ENCODE results near the gene PPARGC1A.

PPARGC1A gene

DNA sequence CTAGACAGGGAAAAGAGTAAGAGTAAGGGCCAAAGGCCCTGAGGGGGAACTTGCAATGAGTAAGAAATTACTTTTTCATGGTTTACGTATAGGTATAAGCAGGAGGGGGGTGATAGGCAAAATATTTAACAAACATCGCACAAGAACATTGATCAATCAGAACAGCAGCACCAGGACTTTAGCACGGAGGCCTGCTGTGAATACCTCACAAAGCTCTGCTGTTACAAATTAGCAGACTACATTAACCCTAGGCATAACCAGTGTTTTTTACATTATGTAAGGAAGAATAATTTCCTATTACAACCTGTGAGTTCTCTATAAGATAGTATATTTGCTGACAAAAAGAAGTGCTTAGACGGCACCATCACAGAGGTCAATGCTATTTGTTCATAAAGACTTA is 44.9 kb downstream of the PPARGC1A start:
- H3K79me2 ChIP-seq (ENCODE audit: control insufficient read depth, low read length) = no peaks in the 10 kb centered on the region
- no peaks in the 10 kb centered on the region for H3K9me3 ChIP-seq (ENCODE audit: control insufficient read depth, insufficient read depth, low read length)
- H3K9me2 ChIP-seq (replicated peaks; ENCODE audit: control insufficient read depth, low read length) = no peaks in the 10 kb centered on the region
- H3F3A ChIP-seq (ENCODE audit: control insufficient read depth, insufficient read depth) = no peaks in the 10 kb centered on the region
- TF ChIP-seq, protein P1, sequence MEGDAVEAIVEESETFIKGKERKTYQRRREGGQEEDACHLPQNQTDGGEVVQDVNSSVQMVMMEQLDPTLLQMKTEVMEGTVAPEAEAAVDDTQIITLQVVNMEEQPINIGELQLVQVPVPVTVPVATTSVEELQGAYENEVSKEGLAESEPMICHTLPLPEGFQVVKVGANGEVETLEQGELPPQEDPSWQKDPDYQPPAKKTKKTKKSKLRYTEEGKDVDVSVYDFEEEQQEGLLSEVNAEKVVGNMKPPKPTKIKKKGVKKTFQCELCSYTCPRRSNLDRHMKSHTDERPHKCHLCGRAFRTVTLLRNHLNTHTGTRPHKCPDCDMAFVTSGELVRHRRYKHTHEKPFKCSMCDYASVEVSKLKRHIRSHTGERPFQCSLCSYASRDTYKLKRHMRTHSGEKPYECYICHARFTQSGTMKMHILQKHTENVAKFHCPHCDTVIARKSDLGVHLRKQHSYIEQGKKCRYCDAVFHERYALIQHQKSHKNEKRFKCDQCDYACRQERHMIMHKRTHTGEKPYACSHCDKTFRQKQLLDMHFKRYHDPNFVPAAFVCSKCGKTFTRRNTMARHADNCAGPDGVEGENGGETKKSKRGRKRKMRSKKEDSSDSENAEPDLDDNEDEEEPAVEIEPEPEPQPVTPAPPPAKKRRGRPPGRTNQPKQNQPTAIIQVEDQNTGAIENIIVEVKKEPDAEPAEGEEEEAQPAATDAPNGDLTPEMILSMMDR (IDR thresholded peaks at IDR 0.05; ENCODE audit: low read depth, low read length, poor library complexity, severe bottlenecking) = no peak
- TF ChIP-seq EZH2phosphoT487 (IDR thresholded peaks at IDR 0.05; ENCODE audit: borderline replicate concordance, low read length) = no peak
- no peak overlapping the region for H3K27ac ChIP-seq (ENCODE audit: low read depth, low read length)
- no peaks in the 10 kb centered on the region for H3K36me3 ChIP-seq (ENCODE audit: control insufficient read depth, low read length)
- no peaks in the 10 kb centered on the region for H3K4me1 ChIP-seq (ENCODE audit: control insufficient read depth, low read length)
- no peaks in the 10 kb centered on the region for H4K20me1 ChIP-seq (ENCODE audit: control insufficient read depth, insufficient read depth, low read depth, low read length)
- H3K4me2 ChIP-seq (ENCODE audit: low read length) = no peak overlapping the region
- no peaks in the 10 kb centered on the region for H3K27me3 ChIP-seq (ENCODE audit: control insufficient read depth, low read length)
- H3K4me3 ChIP-seq (ENCODE audit: low read length) = no peak overlapping the region

DNA sequence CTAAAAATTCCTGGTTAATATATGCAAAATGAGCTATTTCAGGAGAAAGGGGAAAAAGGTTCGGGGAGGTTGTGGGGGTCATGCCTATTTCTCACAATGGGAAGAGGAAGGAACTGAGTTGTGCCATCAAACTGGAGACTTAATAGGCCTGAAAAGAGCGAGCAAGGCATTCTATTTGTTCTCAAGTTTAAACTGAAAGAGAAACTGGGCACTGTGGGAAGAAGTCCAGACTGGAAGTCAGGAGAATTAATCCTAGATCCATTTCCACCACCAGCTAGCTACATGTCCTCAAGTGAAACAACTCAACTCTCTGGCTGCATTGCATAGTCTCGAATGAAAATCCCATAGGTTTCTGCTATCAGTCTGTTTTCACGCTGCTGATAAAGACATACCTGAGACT is 50.6 kb downstream of the PPARGC1A start:
- H3F3A ChIP-seq (ENCODE audit: control insufficient read depth, insufficient read depth) = no peaks in the 10 kb centered on the region
- no peaks in the 10 kb centered on the region for H3K9me3 ChIP-seq (ENCODE audit: control insufficient read depth, insufficient read depth, low read length)
- H4K20me1 ChIP-seq (ENCODE audit: control insufficient read depth, insufficient read depth, low read depth, low read length) = no peaks in the 10 kb centered on the region
- no peak overlapping the region for H3K27ac ChIP-seq (ENCODE audit: low read depth, low read length)
- no peaks in the 10 kb centered on the region for H3K79me2 ChIP-seq (ENCODE audit: control insufficient read depth, low read length)
- no peaks in the 10 kb centered on the region for H3K27me3 ChIP-seq (ENCODE audit: control insufficient read depth, low read length)
- H3K4me2 ChIP-seq (ENCODE audit: low read length) = no peak overlapping the region
- H3K9me2 ChIP-seq (replicated peaks; ENCODE audit: control insufficient read depth, low read length) = no peaks in the 10 kb centered on the region
- TF ChIP-seq EZH2phosphoT487 (IDR thresholded peaks at IDR 0.05; ENCODE audit: borderline replicate concordance, low read length) = no peak
- TF ChIP-seq, protein P1 (IDR thresholded peaks at IDR 0.05; ENCODE audit: low read depth, low read length, poor library complexity, severe bottlenecking) = no peak
- no peak overlapping the region for H3K4me3 ChIP-seq (ENCODE audit: low read length)
- H3K36me3 ChIP-seq (ENCODE audit: control insufficient read depth, low read length) = no peaks in the 10 kb centered on the region
- no peaks in the 10 kb centered on the region for H3K4me1 ChIP-seq (ENCODE audit: control insufficient read depth, low read length)

DNA sequence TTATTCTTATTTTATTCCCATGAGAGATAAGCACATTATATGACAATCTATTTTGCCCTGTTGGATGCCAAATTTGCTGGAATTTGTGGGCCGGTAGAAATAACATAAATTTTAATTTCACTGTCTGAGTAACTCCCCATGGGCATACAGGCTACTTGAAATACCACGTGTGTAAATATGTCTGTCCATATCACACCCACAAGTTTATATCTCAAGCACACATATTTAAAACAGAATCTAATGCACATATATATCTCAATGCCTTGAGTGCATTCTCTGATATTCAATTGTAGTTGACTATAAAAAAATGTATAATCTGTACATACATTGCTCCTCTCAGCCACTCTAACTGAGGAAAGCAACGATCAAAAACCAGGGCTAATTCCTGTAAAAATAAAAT is 51.2 kb downstream of the PPARGC1A start:
- no peak overlapping the region for H3K4me2 ChIP-seq (ENCODE audit: low read length)
- H3K27me3 ChIP-seq (ENCODE audit: control insufficient read depth, low read length) = no peaks in the 10 kb centered on the region
- H3K9me3 ChIP-seq (ENCODE audit: control insufficient read depth, insufficient read depth, low read length) = no peaks in the 10 kb centered on the region
- no peaks in the 10 kb centered on the region for H3K4me1 ChIP-seq (ENCODE audit: control insufficient read depth, low read length)
- no peaks in the 10 kb centered on the region for H3K36me3 ChIP-seq (ENCODE audit: control insufficient read depth, low read length)
- no peaks in the 10 kb centered on the region for H3K79me2 ChIP-seq (ENCODE audit: control insufficient read depth, low read length)
- no peaks in the 10 kb centered on the region for H3F3A ChIP-seq (ENCODE audit: control insufficient read depth, insufficient read depth)
- H3K4me3 ChIP-seq (ENCODE audit: low read length) = no peak overlapping the region
- no peak for TF ChIP-seq EZH2phosphoT487 (IDR thresholded peaks at IDR 0.05; ENCODE audit: borderline replicate concordance, low read length)
- TF ChIP-seq, protein P1 (IDR thresholded peaks at IDR 0.05; ENCODE audit: low read depth, low read length, poor library complexity, severe bottlenecking) = no peak
- no peaks in the 10 kb centered on the region for H4K20me1 ChIP-seq (ENCODE audit: control insufficient read depth, insufficient read depth, low read depth, low read length)
- H3K27ac ChIP-seq (ENCODE audit: low read depth, low read length) = no peak overlapping the region
- H3K9me2 ChIP-seq (replicated peaks; ENCODE audit: control insufficient read depth, low read length) = no peaks in the 10 kb centered on the region

DNA sequence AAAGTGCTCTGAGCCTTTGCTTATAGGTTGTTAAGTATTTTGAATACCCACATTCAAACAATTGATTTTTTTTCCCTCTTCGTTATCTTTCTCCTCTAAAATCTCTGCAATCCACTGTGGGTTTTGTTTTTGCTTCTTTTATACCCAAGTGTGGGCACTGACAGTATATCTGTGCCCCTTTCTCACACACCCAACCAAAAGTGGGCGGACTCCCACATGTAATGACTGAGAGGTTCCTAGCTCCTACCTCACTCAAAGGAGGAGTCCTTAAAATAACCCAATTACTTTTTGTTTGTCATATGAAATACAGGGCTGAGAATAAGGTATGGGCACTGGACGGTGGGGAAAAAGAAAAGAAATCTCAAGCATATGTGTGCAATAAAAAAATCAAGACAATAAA is 51.7 kb downstream of the PPARGC1A start:
- Histone ChIP-seq H3F3A (ENCODE audit: control insufficient read depth, insufficient read depth) (no peaks in the 10 kb centered on the region), H3K79me2 (ENCODE audit: control insufficient read depth, low read length) (no peaks in the 10 kb centered on the region)

More for the DNA sequence above, 51.7 kb downstream of the PPARGC1A start:
- Histone ChIP-seq H4K20me1 (ENCODE audit: control insufficient read depth, insufficient read depth, low read depth, low read length) (no peaks in the 10 kb centered on the region), H3K9me2 (replicated peaks; ENCODE audit: control insufficient read depth, low read length) (no peaks in the 10 kb centered on the region), H3K9me3 (ENCODE audit: control insufficient read depth, insufficient read depth, low read length) (no peaks in the 10 kb centered on the region), H3K4me3 (ENCODE audit: low read length) (no peak overlapping the region), H3K4me1 (ENCODE audit: control insufficient read depth, low read length) (no peaks in the 10 kb centered on the region), H3K27me3 (ENCODE audit: control insufficient read depth, low read length) (no peaks in the 10 kb centered on the region), H3K4me2 (ENCODE audit: low read length) (no peak overlapping the region), H3K36me3 (ENCODE audit: control insufficient read depth, low read length) (no peaks in the 10 kb centered on the region), H3K27ac (ENCODE audit: low read depth, low read length) (no peak overlapping the region)
- TF ChIP-seq EZH2phosphoT487 (IDR thresholded peaks at IDR 0.05; ENCODE audit: borderline replicate concordance, low read length) = no peak
- TF ChIP-seq, protein P1 (IDR thresholded peaks at IDR 0.05; ENCODE audit: low read depth, low read length, poor library complexity, severe bottlenecking) = no peak

Measured in DOHH2 (cell line).